HG02938 (cell line): ENCODE results near the gene EPS8.

Experiments
- ATAC-seq: cut with Tn5 transposase; IDR thresholded peaks from one replicate; pipeline ENCODE4 v1.9.1; 2021; ENCODE audit warnings: mild to moderate bottlenecking, moderate library complexity; ENCODE audit not compliant: unreplicated experiment

Gene EPS8

DNA sequence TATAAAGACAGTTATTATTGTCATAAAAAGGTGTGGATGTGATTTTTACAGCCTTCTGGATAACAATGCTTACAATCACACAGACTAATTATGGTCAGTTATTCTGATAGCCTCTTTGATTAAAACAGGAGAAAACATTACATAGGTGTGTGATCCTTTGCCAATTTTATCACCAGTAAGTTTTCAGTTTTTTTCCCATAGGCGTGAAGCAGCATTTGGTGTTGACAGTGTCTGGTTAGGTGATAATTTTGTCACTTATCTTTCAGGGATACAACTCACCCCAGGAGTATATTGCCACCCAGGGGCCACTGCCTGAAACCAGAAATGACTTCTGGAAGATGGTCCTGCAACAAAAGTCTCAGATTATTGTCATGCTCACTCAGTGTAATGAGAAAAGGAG is 208.8 kb downstream of the EPS8 start:
- ATAC-seq, result no peak

DNA sequence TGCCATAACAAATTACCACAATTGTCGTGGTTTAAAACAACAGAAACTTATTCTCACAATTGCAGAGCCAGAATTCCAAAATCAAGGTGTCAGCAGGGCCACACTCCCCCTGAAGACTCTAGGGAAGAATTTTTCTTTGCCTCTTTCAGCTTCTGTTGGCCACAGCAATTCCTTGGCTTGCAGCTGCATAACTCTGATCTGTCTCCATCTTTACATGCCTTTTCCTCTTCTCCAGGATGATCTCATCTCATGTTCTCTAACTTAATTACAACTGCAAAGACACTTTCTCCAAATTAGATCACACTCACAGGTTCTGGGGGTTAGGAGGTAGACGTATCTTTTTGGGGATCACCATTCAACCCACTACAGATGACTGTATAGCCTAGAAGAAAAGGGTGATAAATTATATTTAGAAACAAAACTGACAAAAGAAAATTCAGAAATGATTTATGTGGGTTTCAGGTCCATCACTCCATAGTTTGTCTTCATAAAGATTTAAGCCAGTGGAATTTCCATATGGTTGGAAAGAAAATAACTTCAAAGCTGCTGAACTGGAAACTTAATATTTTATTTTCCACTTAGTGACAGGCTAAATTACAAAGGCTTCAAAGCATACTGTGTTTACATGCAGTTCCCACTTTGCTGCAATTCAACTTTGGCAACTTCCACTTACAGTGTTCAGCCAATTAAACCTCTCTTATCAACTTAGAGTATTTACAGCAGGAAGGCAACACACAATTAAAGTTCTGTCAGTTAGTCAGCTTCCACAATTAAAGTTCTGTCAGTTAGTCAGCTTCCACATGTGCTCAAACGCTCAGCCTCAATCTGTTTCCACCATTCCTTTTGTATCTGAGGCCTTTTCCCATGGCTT is 213.3 kb downstream of the EPS8 start:
- no peak for ATAC-seq

DNA sequence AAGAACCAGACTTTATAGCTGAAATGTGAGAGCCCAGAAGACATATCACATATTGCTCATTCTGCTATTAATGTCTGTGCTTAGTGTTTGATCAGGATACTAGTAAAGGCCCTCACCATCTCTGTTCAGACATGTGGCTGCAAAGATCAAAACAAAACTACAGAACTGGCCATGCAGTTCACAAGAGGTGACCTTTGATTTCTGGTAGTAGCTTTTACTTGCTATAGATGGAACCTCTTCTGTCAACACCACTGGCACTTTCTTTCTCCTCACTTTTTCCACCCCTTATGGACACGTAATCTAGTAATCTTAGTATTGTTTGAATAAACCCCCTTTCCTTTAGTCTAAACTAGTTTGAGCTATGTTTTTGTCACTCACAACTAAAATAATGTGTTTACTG is 214.8 kb downstream of the EPS8 start:
- ATAC-seq, result no peak
